Measurements from ENCODE around the gene MCRIP1. TPM values are rescaled to one million over a fixed set of nuclear protein-coding genes. Genes with fewer than 3 reads are reported as not detected.

The MCRIP1 gene
- total RNA-seq, 4 donors from 2014 or later, result 55.2 to 88.6 (median 83.7) TPM

DNA sequence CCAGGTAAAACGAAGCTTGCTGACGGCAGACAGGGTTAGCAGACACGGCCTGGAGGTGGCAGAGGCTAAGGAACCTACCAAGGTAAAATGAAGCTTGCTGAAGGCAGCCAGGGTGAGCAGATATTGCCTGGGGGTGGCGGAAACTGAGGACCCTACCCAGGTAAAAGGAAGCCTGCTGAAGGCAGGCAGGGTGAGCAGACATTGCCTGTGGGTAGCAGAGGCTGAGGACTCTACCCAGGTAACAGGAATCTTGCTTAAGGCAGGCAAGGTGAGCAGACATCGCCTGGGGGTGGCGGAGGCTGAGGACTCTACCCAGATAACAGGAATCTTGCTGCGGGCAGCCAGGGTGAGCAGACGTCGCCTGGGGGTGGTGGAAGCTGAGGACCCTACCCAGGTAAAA is 31.8 kb downstream of the MCRIP1 start:
- no peak for DNase-seq
- intact Hi-C loops (cut with DNase I), result no loop called here
- whole genome bisulfite sequencing, 2 donors, result 88 to 90% methylated on average over 9 of the region's 9 CpGs

DNA sequence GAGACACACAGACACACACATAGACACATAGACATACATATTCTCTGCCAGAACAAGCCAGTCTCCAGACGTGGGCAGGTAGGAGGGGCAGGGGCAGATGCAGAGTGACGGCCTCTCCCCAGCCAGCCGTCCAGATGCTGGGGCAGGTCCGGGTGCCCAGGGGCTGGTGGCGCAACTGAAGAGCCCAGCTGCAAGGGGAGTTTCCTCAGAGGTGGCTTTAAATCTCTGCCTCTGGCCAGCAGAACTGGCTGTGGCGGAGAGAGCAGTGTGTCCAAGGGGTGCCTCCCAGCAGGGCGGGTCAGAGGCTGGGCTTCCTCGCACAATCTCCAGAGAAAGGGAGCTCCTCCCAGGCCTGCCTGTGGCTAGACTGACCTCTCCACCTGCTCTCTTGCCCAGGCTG is 38.6 kb downstream of the MCRIP1 start:
- Histone ChIP-seq H3K27ac (no peak overlapping the region), H3K36me3 (no peaks in the 10 kb centered on the region), H3K27me3 (no peaks in the 10 kb centered on the region), H3K4me3 (replicated peaks in 1 of 3) (no peak overlapping the region), H3K9me3 (no peaks in the 10 kb centered on the region), H3K4me1 (no peaks in the 10 kb centered on the region)
- DNase-seq, result no peak
- no peak for TF ChIP-seq POLR2A (IDR thresholded peaks at IDR 0.05)
- 46 to 65% methylated on average over 4 to 7 of the region's 8 CpGs for WGBS, 2 donors
- intact Hi-C loops (cut with DNase I), result no loop called here

More for the DNA sequence above, 31.8 kb downstream of the MCRIP1 start:
- no peaks in the 10 kb centered on the region for H3K9me3 ChIP-seq
- TF ChIP-seq, protein P1, sequence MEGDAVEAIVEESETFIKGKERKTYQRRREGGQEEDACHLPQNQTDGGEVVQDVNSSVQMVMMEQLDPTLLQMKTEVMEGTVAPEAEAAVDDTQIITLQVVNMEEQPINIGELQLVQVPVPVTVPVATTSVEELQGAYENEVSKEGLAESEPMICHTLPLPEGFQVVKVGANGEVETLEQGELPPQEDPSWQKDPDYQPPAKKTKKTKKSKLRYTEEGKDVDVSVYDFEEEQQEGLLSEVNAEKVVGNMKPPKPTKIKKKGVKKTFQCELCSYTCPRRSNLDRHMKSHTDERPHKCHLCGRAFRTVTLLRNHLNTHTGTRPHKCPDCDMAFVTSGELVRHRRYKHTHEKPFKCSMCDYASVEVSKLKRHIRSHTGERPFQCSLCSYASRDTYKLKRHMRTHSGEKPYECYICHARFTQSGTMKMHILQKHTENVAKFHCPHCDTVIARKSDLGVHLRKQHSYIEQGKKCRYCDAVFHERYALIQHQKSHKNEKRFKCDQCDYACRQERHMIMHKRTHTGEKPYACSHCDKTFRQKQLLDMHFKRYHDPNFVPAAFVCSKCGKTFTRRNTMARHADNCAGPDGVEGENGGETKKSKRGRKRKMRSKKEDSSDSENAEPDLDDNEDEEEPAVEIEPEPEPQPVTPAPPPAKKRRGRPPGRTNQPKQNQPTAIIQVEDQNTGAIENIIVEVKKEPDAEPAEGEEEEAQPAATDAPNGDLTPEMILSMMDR (IDR thresholded peaks at IDR 0.05), result no peak
- no peak for TF ChIP-seq POLR2A (IDR thresholded peaks at IDR 0.05)
- no peaks in the 10 kb centered on the region for H3K36me3 ChIP-seq
- peaks cover 19% of the 10 kb centered on the region for H3K27me3 ChIP-seq
- H3K27ac ChIP-seq, result no peak overlapping the region
- H3K4me3 ChIP-seq (replicated peaks in 1 of 3), result no peak overlapping the region
- peaks cover 3 to 18% of the 10 kb centered on the region in 2 donors for H3K4me1 ChIP-seq

GRCh38 chr17:81794074-81794476 is 39.0 kb downstream of the MCRIP1 start:
- Histone ChIP-seq H3K36me3 (no peaks in the 10 kb centered on the region), H3K27ac (no peak overlapping the region), H3K27me3 (no peaks in the 10 kb centered on the region), H3K4me3 (replicated peaks in 1 of 3) (no peak overlapping the region), H3K4me1 (no peaks in the 10 kb centered on the region), H3K9me3 (no peaks in the 10 kb centered on the region)
- no peak for DNase-seq
- intact Hi-C loops (cut with DNase I), result no loop called here
- 85 to 86% methylated on average over 3 of the region's 3 CpGs for WGBS, 2 donors
- no peak for TF ChIP-seq POLR2A (IDR thresholded peaks at IDR 0.05)
- TF ChIP-seq, protein P1 (IDR thresholded peaks at IDR 0.05), result no peak

DNA sequence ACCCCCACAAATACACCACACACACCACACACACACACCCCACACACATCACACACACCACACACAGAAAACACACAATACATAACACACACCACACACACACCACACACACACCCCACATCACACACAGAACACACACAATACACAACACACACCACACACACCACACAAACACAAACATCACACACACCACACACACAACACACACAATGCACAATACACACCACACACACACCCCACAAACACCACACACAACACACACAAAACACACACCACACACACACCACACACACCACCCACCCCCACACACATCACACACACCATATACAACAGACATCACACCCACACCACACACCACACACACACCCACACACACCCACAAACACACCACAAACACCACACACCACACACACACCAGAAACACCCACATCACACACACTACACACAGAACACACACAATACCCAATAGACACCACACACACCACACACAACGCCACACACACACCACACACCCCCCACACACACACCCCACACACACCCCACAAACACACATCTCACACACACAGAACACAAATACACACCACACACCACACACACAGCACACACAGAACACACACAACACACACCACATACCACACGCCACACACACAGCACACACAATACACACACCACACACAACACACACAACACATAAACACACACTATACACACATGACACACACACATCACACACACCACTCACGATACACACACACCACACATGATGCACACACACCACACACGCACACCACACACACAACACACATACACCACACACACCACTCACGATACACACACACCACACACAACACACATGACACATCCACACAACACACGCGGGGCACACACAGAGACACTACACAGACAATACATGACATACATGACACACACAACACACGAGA is 40.1 kb downstream of the MCRIP1 start:
- Histone ChIP-seq H3K4me1 (no peaks in the 10 kb centered on the region), H3K27me3 (no peaks in the 10 kb centered on the region), H3K27ac (no peak overlapping the region), H3K9me3 (no peaks in the 10 kb centered on the region), H3K36me3 (no peaks in the 10 kb centered on the region), H3K4me3 (replicated peaks in 1 of 3) (no peak overlapping the region)
- 87 to 89% methylated on average over 8 of the region's 8 CpGs for WGBS, 2 donors
- intact Hi-C loops (cut with DNase I), result no loop called here
- no peak for TF ChIP-seq POLR2A (IDR thresholded peaks at IDR 0.05)
- TF ChIP-seq, protein P1 (IDR thresholded peaks at IDR 0.05), result no peak
- no peak for DNase-seq

Other genes starting within 250 kb of the MCRIP1 start
- 10 to 100 TPM; 45.8 to 98.5 (median 58.1) TPM for gene NPLOC4, start 196.2 kb downstream of the MCRIP1 start, total RNA-seq
- gene TSPAN10, start 196.1 kb downstream of the MCRIP1 start, total RNA-seq, result 1 to 10 TPM in 1 of 4 donors, under 1 TPM in 2, not detected in 1; 0.29 to 2.6 (median 0.40) TPM
- gene PDE6G, start 176.7 kb downstream of the MCRIP1 start, total RNA-seq, result not detected
- 10 to 100 TPM; 20.5 to 46.3 (median 34.2) TPM for gene OXLD1, start 166.7 kb downstream of the MCRIP1 start, total RNA-seq
- 10 to 100 TPM in 1 of 4 donors, 1 to 10 TPM in 3; 4.4 to 11.4 (median 8.8) TPM for gene CCDC137, start 166.6 kb downstream of the MCRIP1 start, total RNA-seq
- 10 to 100 TPM; 29.7 to 46.5 (median 37.2) TPM for gene ARL16, start 149.5 kb downstream of the MCRIP1 start, total RNA-seq
- gene HGS, start 149.3 kb downstream of the MCRIP1 start, total RNA-seq, result 10 to 100 TPM; 62.9 to 98.3 (median 67.3) TPM
- 10 to 100 TPM; 30.7 to 89.3 (median 46.4) TPM for gene MRPL12, start 129.9 kb downstream of the MCRIP1 start, total RNA-seq
- 10 to 100 TPM in 3 of 4 donors, 1 to 10 TPM in 1; 8.9 to 26.3 (median 20.8) TPM for gene SLC25A10, start 121.0 kb downstream of the MCRIP1 start, total RNA-seq
- gene GCGR, start 29.1 kb downstream of the MCRIP1 start, total RNA-seq, result not detected
- gene PPP1R27, start 1.8 kb upstream of the MCRIP1 start, total RNA-seq, result not detected
- 1,000 to 10,000 TPM in 1 of 4 donors, 100 to 1,000 TPM in 3; 548 to 1,124 (median 681) TPM for gene P4HB, start 27.2 kb upstream of the MCRIP1 start, total RNA-seq
- gene ARHGDIA, start 38.0 kb upstream of the MCRIP1 start, total RNA-seq, result 100 to 1,000 TPM; 115 to 173 (median 164) TPM
- gene ALYREF, start 58.3 kb upstream of the MCRIP1 start, total RNA-seq, result 100 to 1,000 TPM in 1 of 4 donors, 10 to 100 TPM in 3; 55.5 to 106 (median 75.4) TPM
- 100 to 1,000 TPM in 3 of 4 donors, 10 to 100 TPM in 1; 88.8 to 202 (median 169) TPM for gene ANAPC11, start 58.4 kb upstream of the MCRIP1 start, total RNA-seq
- 1 to 10 TPM in 1 of 4 donors, under 1 TPM in 2, not detected in 1; 0.33 to 1.1 (median 0.38) TPM for gene NPB, start 68.9 kb upstream of the MCRIP1 start, total RNA-seq
- 10 to 100 TPM; 30.4 to 36.5 (median 34.2) TPM for gene PCYT2, start 78.1 kb upstream of the MCRIP1 start, total RNA-seq
- gene SIRT7, start 84.9 kb upstream of the MCRIP1 start, total RNA-seq, result 10 to 100 TPM in 3 of 4 donors, 1 to 10 TPM in 1; 8.9 to 23.5 (median 15.8) TPM
- 10 to 100 TPM; 28.2 to 51.8 (median 36.4) TPM for gene MAFG, start 94.4 kb upstream of the MCRIP1 start, total RNA-seq
- gene PYCR1, start 104.0 kb upstream of the MCRIP1 start, total RNA-seq, result 10 to 100 TPM in 2 of 4 donors, 1 to 10 TPM in 2; 5.5 to 29.2 (median 13.9) TPM
- gene MYADML2, start 113.9 kb upstream of the MCRIP1 start, total RNA-seq, result not detected
- gene NOTUM, start 127.9 kb upstream of the MCRIP1 start, total RNA-seq, result under 1 TPM in 1 of 4 donors, not detected in 3; 0.40 TPM
- gene ASPSCR1, start 144.3 kb upstream of the MCRIP1 start, total RNA-seq, result 10 to 100 TPM; 23.2 to 53.6 (median 35.7) TPM
- gene CENPX, start 189.6 kb upstream of the MCRIP1 start, total RNA-seq, result 10 to 100 TPM; 40.7 to 95.9 (median 78.0) TPM
- 10 to 100 TPM; 15.3 to 33.0 (median 18.9) TPM for gene LRRC45, start 190.0 kb upstream of the MCRIP1 start, total RNA-seq
- 10 to 100 TPM; 11.8 to 23.8 (median 14.4) TPM for gene RAC3, start 198.4 kb upstream of the MCRIP1 start, total RNA-seq
- gene DCXR, start 204.4 kb upstream of the MCRIP1 start, total RNA-seq, result 100 to 1,000 TPM in 2 of 4 donors, 10 to 100 TPM in 2; 88.6 to 161 (median 114) TPM
- 10 to 100 TPM; 36.0 to 49.0 (median 38.3) TPM for gene RFNG, start 218.5 kb upstream of the MCRIP1 start, total RNA-seq
- 100 to 1,000 TPM in 2 of 4 donors, 10 to 100 TPM in 2; 80.1 to 164 (median 102) TPM for gene GPS1, start 218.6 kb upstream of the MCRIP1 start, total RNA-seq
- 10 to 100 TPM; 58.7 to 90.5 (median 75.5) TPM for gene DUS1L, start 232.5 kb upstream of the MCRIP1 start, total RNA-seq

All from thyroid gland (tissue), 4 donors.